ENCODE results near the gene PSD4.

Gene PSD4

DNA sequence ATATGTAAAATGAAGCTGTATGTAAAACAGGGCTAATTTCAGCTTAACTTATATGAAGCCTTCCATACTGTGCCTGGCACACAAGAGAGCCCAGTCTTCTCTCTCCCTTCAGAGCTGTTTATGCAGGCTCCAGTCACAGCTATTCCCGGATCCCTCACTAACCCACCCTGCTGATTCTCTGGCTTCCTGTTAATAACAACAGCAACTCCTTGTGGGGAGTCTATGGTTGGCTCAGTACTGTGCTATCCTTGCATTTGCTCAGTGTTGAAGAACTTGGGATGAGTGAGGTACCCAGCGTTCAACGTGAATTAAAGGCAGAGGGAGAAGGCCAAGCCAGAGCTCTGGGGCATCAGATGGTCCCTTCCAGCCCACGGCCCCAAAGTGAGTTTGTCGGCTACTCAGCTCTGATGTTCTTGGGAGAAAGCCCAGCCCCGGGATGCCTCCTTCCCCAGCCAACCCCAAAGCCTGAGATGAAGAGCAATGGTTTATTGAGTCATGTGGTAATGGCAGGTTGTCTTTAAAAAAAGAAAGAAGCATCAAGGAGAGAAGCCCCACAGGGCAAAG, 43.2 kb downstream of the PSD4 start:
- Histone ChIP-seq H3K9me2 (replicated peaks; ENCODE audit: low read depth, low read length) (no peaks in the 10 kb centered on the region), H2AFZ (ENCODE audit: low read length) (0 out of 2 replicates have a peak overlapping the region, but pooled peaks have one; percentile 1), H3K9ac (ENCODE audit: low read depth, low read length, poor library complexity, severe bottlenecking) (peak overlapping the region; percentile 51), H3K79me2 (ENCODE audit: insufficient read depth, low read length) (no peaks in the 10 kb centered on the region), H3K4me1 (ENCODE audit: insufficient read depth, low read length, poor library complexity, severe bottlenecking) (peaks cover 39% of the 10 kb centered on the region), H3K4me3 (ENCODE audit: low read length, poor library complexity, severe bottlenecking) (no peak overlapping the region), H4K20me1 (ENCODE audit: insufficient read depth, low read length, poor library complexity, severe bottlenecking) (no peaks in the 10 kb centered on the region), H3F3A (ENCODE audit: low read depth) (no peaks in the 10 kb centered on the region), H3K36me3 (ENCODE audit: insufficient read depth, low read length) (no peaks in the 10 kb centered on the region), H3K27me3 (ENCODE audit: insufficient read depth, low read length, poor library complexity, severe bottlenecking) (no peaks in the 10 kb centered on the region), H3K9me3 (ENCODE audit: insufficient read depth, low read depth, low read length) (no peaks in the 10 kb centered on the region), H3K4me2 (ENCODE audit: low read depth, low read length, poor library complexity, severe bottlenecking) (peak overlapping the region; percentile 56)
- TF ChIP-seq EZH2phosphoT487 (IDR thresholded peaks at IDR 0.05; ENCODE audit: borderline replicate concordance): no peak
- TF ChIP-seq, protein P1, sequence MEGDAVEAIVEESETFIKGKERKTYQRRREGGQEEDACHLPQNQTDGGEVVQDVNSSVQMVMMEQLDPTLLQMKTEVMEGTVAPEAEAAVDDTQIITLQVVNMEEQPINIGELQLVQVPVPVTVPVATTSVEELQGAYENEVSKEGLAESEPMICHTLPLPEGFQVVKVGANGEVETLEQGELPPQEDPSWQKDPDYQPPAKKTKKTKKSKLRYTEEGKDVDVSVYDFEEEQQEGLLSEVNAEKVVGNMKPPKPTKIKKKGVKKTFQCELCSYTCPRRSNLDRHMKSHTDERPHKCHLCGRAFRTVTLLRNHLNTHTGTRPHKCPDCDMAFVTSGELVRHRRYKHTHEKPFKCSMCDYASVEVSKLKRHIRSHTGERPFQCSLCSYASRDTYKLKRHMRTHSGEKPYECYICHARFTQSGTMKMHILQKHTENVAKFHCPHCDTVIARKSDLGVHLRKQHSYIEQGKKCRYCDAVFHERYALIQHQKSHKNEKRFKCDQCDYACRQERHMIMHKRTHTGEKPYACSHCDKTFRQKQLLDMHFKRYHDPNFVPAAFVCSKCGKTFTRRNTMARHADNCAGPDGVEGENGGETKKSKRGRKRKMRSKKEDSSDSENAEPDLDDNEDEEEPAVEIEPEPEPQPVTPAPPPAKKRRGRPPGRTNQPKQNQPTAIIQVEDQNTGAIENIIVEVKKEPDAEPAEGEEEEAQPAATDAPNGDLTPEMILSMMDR (conservative IDR thresholded peaks at IDR 0.05; ENCODE audit: low read length): no peak

DNA sequence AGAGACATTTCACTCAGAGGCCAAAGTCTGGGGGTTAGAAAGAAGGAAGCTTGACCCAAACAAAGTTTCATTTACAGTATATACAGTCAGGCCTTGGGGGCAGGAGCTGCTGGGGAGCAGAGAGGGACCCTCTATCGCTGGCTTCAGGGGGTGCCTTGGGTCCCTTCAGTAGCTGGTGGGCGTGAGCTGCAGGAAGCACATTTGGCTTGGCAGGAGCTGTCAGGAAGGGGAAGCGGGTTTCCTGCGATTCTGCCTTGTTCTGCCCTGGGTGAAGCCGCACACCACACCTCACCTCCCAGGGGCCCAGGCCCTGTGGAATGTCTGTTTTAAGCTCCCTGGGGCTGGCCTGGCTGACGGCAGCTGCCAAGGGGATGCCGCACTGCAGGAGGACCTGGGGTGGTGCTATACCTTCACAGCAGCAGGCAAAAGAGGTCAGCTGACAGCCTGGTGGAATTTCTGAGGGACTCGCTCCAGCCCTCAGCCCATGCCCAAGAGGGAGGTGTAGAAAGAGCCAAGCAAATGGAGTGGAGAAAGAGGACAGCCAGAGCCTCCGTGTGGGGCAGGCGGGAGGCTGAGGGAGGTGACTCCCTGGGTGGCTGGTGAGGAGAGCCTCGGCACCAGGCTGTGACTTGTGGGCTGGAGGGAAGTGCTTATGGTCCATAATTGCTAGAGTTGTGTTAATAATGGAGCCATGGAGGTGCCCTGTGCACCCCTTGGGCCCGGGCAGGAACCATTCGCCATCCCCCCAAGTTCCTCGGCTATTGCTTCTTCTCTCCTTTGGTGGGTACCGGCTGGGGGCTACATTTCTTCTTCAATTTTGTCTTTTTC, 43.9 kb downstream of the PSD4 start:
- H3F3A ChIP-seq (ENCODE audit: low read depth): no peaks in the 10 kb centered on the region
- no peaks in the 10 kb centered on the region for H3K9me2 ChIP-seq (replicated peaks; ENCODE audit: low read depth, low read length)
- H3K4me1 ChIP-seq (ENCODE audit: insufficient read depth, low read length, poor library complexity, severe bottlenecking): peaks cover 39% of the 10 kb centered on the region
- TF ChIP-seq, protein P1 (conservative IDR thresholded peaks at IDR 0.05; ENCODE audit: low read length): no peak
- TF ChIP-seq EZH2phosphoT487 (IDR thresholded peaks at IDR 0.05; ENCODE audit: borderline replicate concordance): no peak
- H2AFZ ChIP-seq (ENCODE audit: low read length): peak overlapping the region; percentile 1; the same call in 1 of the 2 replicates
- no peaks in the 10 kb centered on the region for H3K27me3 ChIP-seq (ENCODE audit: insufficient read depth, low read length, poor library complexity, severe bottlenecking)
- no peaks in the 10 kb centered on the region for H4K20me1 ChIP-seq (ENCODE audit: insufficient read depth, low read length, poor library complexity, severe bottlenecking)
- H3K4me2 ChIP-seq (ENCODE audit: low read depth, low read length, poor library complexity, severe bottlenecking): peak overlapping the region; percentile 56
- no peaks in the 10 kb centered on the region for H3K36me3 ChIP-seq (ENCODE audit: insufficient read depth, low read length)
- H3K4me3 ChIP-seq (ENCODE audit: low read length, poor library complexity, severe bottlenecking): peak overlapping the region; percentile 22
- H3K9ac ChIP-seq (ENCODE audit: low read depth, low read length, poor library complexity, severe bottlenecking): peak overlapping the region; percentile 51
- H3K79me2 ChIP-seq (ENCODE audit: insufficient read depth, low read length): no peaks in the 10 kb centered on the region
- H3K9me3 ChIP-seq (ENCODE audit: insufficient read depth, low read depth, low read length): no peaks in the 10 kb centered on the region

DNA sequence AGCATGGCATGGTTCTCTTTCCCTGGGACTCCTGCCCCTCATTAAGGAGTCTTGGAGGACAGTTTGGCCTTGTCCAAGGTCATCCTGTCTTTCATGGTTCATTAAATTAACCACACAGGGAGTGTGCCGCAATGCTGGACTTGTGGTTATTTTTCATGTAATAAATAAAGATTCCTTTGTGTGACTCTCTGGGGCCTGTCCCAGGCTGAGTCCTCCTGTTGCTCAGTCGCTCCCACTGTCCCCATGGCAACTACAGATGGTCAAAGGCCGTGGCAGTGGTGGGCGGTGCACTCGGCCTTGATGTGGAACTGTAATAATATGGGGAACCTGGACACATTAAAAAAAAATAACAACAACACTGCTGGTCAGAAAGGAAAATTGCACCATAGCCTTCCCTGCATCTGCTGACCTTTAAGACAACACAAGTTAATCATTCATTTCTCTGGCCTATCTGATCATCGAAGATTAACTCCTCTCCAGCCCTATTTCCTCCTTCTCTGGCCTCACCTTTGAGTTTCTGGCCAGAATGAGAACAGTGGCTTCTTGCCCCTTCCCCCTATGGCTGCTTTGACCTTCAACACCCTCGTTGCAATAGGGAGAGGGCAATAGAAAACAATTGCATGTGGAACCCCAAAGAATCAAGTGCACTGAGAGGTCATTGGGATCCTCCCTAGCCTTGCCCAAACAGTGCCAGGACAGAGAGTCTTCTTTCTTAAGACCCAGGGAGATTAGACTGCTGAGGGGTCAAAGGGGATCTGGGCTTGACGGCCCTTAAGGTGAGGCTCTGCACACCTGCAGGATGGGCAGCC, 44.7 kb downstream of the PSD4 start:
- H3K9me2 ChIP-seq (replicated peaks; ENCODE audit: low read depth, low read length): no peaks in the 10 kb centered on the region
- H3K27me3 ChIP-seq (ENCODE audit: insufficient read depth, low read length, poor library complexity, severe bottlenecking): no peaks in the 10 kb centered on the region
- no peaks in the 10 kb centered on the region for H4K20me1 ChIP-seq (ENCODE audit: insufficient read depth, low read length, poor library complexity, severe bottlenecking)
- no peaks in the 10 kb centered on the region for H3F3A ChIP-seq (ENCODE audit: low read depth)
- TF ChIP-seq, protein P1 (conservative IDR thresholded peaks at IDR 0.05; ENCODE audit: low read length): no peak
- TF ChIP-seq EZH2phosphoT487 (IDR thresholded peaks at IDR 0.05; ENCODE audit: borderline replicate concordance): no peak
- H3K36me3 ChIP-seq (ENCODE audit: insufficient read depth, low read length): no peaks in the 10 kb centered on the region
- no peak overlapping the region for H2AFZ ChIP-seq (ENCODE audit: low read length)
- no peaks in the 10 kb centered on the region for H3K9me3 ChIP-seq (ENCODE audit: insufficient read depth, low read depth, low read length)
- no peaks in the 10 kb centered on the region for H3K79me2 ChIP-seq (ENCODE audit: insufficient read depth, low read length)
- peak overlapping the region; percentile 56 for H3K4me2 ChIP-seq (ENCODE audit: low read depth, low read length, poor library complexity, severe bottlenecking)
- H3K4me1 ChIP-seq (ENCODE audit: insufficient read depth, low read length, poor library complexity, severe bottlenecking): peaks cover 39% of the 10 kb centered on the region
- H3K9ac ChIP-seq (ENCODE audit: low read depth, low read length, poor library complexity, severe bottlenecking): peak overlapping the region; percentile 51
- peak overlapping the region; percentile 22 for H3K4me3 ChIP-seq (ENCODE audit: low read length, poor library complexity, severe bottlenecking)

All from Loucy (cell line).